BJ (cell line): Measurements from ENCODE around the gene ZNF121. TPM values are rescaled to one million over a fixed set of nuclear protein-coding genes. Genes with fewer than 3 reads are reported as not detected.
"Not testable (repeated sequence)": the region's sequence is repeated elsewhere in the genome, so short reads cannot be mapped to it uniquely, and the experiment has no call there.

Experiments used
- CTCF ChIA-PET: fragments of 350-600 bp; formaldehyde crosslinking; extraction: SDS; loops from one replicate; lab custom pipeline; 2021; ENCODE audit warnings: antibody characterized with exemption, inconsistent platforms; lab: Yijun Ruan, JAX
- POLR2A ChIA-PET: fragments of 300-600 bp; sonication (Branson Sonifier 250); formaldehyde crosslinking; extraction: SDS; loops from one replicate; lab custom pipeline; 2021; ENCODE audit warnings: antibody characterized with exemption; lab: Charles Lee
- DNase-seq: peaks from one replicate; pipeline ENCODE4 v3.0.0-alpha.2; 2011; ENCODE audit warnings: low read depth
- H3K27me3 ChIP-seq: 2 replicates; pipeline ENCODE4 v1.6.0; 2011; ENCODE audit warnings: low read length; ENCODE audit not compliant: control insufficient read depth, insufficient read depth
- H3K36me3 ChIP-seq: 2 replicates; pipeline ENCODE4 v1.5.1; 2011; ENCODE audit warnings: low read length; ENCODE audit not compliant: control insufficient read depth, insufficient read depth
- H3K4me3 ChIP-seq: 2 replicates; pipeline ENCODE4 v1.5.1; 2011; ENCODE audit warnings: low read depth, mild to moderate bottlenecking, control low read depth, low read length
- polyA plus RNA-seq: library from polyadenylated mRNA; depleted of rRNA; stranded (reverse); fragments of >200 nt; gene quantifications from 2 replicates; pipeline ENCODE4 v1.2.3, GENCODE V29; 2011
- TF ChIP-seq, protein P1 (sequence below): IDR thresholded peaks from 2 replicates; pipeline ENCODE4 v1.5.1; 2011; ENCODE audit warnings: low read depth, mild to moderate bottlenecking, control low read depth, inconsistent platforms, low read length, moderate library complexity; ENCODE audit not compliant: insufficient read depth

Gene ZNF121
- polyA plus RNA-seq, 1 experiment, result 1.7 TPM

- H3K36me3 ChIP-seq, result peaks cover 19% of the 10 kb centered on the region
- H3K4me3 ChIP-seq, result no peak overlapping the region
- H3K27me3 ChIP-seq, result no peaks in the 10 kb centered on the region
- ChIA-PET CTCF (no interaction called here), POLR2A (no interaction called here)
- TF ChIP-seq, protein P1, sequence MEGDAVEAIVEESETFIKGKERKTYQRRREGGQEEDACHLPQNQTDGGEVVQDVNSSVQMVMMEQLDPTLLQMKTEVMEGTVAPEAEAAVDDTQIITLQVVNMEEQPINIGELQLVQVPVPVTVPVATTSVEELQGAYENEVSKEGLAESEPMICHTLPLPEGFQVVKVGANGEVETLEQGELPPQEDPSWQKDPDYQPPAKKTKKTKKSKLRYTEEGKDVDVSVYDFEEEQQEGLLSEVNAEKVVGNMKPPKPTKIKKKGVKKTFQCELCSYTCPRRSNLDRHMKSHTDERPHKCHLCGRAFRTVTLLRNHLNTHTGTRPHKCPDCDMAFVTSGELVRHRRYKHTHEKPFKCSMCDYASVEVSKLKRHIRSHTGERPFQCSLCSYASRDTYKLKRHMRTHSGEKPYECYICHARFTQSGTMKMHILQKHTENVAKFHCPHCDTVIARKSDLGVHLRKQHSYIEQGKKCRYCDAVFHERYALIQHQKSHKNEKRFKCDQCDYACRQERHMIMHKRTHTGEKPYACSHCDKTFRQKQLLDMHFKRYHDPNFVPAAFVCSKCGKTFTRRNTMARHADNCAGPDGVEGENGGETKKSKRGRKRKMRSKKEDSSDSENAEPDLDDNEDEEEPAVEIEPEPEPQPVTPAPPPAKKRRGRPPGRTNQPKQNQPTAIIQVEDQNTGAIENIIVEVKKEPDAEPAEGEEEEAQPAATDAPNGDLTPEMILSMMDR, result no peak
- DNase-seq, result no peak
Measured at GRCh38 chr19:9565900-9566705, 18.2 kb downstream of the ZNF121 start.

DNA sequence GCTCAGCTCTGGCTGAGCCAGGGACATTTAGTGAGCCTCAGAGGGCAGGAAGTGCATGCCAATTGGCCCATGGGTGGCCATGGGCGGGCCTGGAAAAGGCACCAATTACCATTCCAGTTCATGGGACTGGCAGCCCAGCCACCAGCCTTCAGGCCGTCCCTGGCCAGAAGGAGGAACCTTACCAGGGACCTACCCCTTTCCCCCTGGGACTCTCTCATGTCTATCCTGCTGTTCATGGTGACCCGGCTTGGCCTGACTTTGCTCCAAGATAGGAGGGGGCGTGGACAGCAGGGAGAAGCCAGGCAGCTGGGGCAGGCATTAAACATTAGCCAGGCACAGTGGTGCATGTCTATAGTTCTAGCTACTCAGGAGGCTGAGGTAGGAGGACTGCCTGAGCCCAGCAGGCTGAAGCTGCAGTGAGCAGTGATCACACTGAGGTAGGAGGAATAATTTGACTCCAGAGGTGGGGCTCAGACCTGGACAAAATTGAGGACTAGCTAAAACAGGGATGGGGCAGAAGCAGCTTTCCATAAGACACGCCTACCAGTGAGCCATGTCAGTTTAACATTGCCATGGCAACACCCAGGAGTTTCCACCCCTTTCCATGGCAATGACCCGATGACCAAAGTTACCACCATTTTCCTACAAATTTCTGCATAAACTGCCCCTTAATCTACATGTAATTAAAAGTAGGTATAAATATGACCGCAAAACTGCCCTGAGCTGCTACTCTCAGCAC lies 31.6 kb downstream of the ZNF121 start:
- POLR2A ChIA-PET, result no interaction called here
- Histone ChIP-seq H3K36me3 (no peaks in the 10 kb centered on the region), H3K4me3 (no peak overlapping the region), H3K27me3 (no peaks in the 10 kb centered on the region)
- TF ChIP-seq, protein P1, result no peak
- no peak for DNase-seq
- CTCF ChIA-PET, result interaction anchor here (1.2 kb wide), 1 partner anchor 14 kb away, joined by 5 read pairs; the partner anchor contains the start of gene ZNF426

- DNase-seq, result no peak
- CTCF ChIA-PET, result no interaction called here
- Histone ChIP-seq H3K27me3 (no peaks in the 10 kb centered on the region), H3K36me3 (no peaks in the 10 kb centered on the region), H3K4me3 (no peak overlapping the region)
- POLR2A ChIA-PET, result no interaction called here
- TF ChIP-seq, protein P1, result no peak
Measured at GRCh38 chr19:9547870-9548269, 36.4 kb downstream of the ZNF121 start.

GRCh38 chr19:9541281-9541680 lies 43.0 kb downstream of the ZNF121 start:
- H3K36me3 ChIP-seq, DNase-seq, POLR2A ChIA-PET, H3K27me3 ChIP-seq, CTCF ChIA-PET, H3K4me3 ChIP-seq: not testable (repeated sequence)

GRCh38 chr19:9539921-9540320 lies 44.4 kb downstream of the ZNF121 start:
- DNase-seq, H3K4me3 ChIP-seq, CTCF ChIA-PET, POLR2A ChIA-PET, H3K36me3 ChIP-seq, H3K27me3 ChIP-seq: not testable (repeated sequence)

GRCh38 chr19:9539201-9539600 lies 45.1 kb downstream of the ZNF121 start:
- POLR2A ChIA-PET, H3K27me3 ChIP-seq, DNase-seq: not testable (repeated sequence)
- Histone ChIP-seq H3K4me3 (peak overlapping the region; percentile 87; the same call in 1 of the 2 replicates), H3K36me3 (peaks cover 14% of the 10 kb centered on the region)
- CTCF ChIA-PET, result interaction anchor here (1.0 kb wide), 1 partner anchor 14 kb away, joined by 5 read pairs; no protein-coding TSS in a partner anchor
